ENCODE measurements around the gene REG1B.

Gene REG1B

GRCh38 chr2:79041032-79041448 is 46.8 kb downstream of the REG1B start:
- no peak overlapping the region for H3K4me3 ChIP-seq (ENCODE audit: low read depth, low read length)
- no peak for TF ChIP-seq CTCF (IDR thresholded peaks at IDR 0.05; ENCODE audit: low read depth, low read length)

GRCh38 chr2:79039944-79040343 is 47.8 kb downstream of the REG1B start:
- TF ChIP-seq CTCF (IDR thresholded peaks at IDR 0.05; ENCODE audit: low read depth, low read length) = no peak

More at GRCh38 chr2:79039944-79040343, 47.8 kb downstream of the REG1B start:
- H3K4me3 ChIP-seq (ENCODE audit: low read depth, low read length) = no peak overlapping the region
